DND-41 (cell line): Measurements from ENCODE around the gene SMAD6.

ENCODE experiments used
- CTCF ChIP-seq: IDR thresholded peaks from 2 replicates; pipeline ENCODE4 v1.5.1; 2012; ENCODE audit warnings: borderline replicate concordance, low read length, moderate library complexity, mild to moderate bottlenecking; ENCODE audit not compliant: poor library complexity, severe bottlenecking; ENCODE audit errors: extremely low read depth
- EZH2 ChIP-seq: IDR thresholded peaks from 3 replicates; pipeline ENCODE4 v1.6.1; 2012; ENCODE audit warnings: borderline replicate concordance, low read depth, mild to moderate bottlenecking, moderate library complexity, low read length, inconsistent platforms; ENCODE audit not compliant: severe bottlenecking

- TF ChIP-seq CTCF (no peak), EZH2 (no peak)
Measured at GRCh38 chr15:66754789-66755188, 52.8 kb downstream of the SMAD6 start.
